BJ (cell line): ENCODE results near the gene TMEM150B. TPM values are rescaled to one million over a fixed set of nuclear protein-coding genes. Genes with fewer than 3 reads are reported as not detected.
A peak's percentile ranks its signal among the peaks of the same experiment; 100 is the strongest.

Experiments
- CTCF ChIA-PET: fragments of 350-600 bp; formaldehyde crosslinking; extraction: SDS; loops from one replicate; lab custom pipeline; 2021; ENCODE audit warnings: antibody characterized with exemption, inconsistent platforms; lab: Yijun Ruan, JAX
- POLR2A ChIA-PET: fragments of 300-600 bp; sonication (Branson Sonifier 250); formaldehyde crosslinking; extraction: SDS; loops from one replicate; lab custom pipeline; 2021; ENCODE audit warnings: antibody characterized with exemption; lab: Charles Lee
- DNase-seq: peaks from one replicate; pipeline ENCODE4 v3.0.0-alpha.2; 2011; ENCODE audit warnings: low read depth
- H3K27me3 ChIP-seq: 2 replicates; pipeline ENCODE4 v1.6.0; 2011; ENCODE audit warnings: low read length; ENCODE audit not compliant: control insufficient read depth, insufficient read depth
- H3K36me3 ChIP-seq: 2 replicates; pipeline ENCODE4 v1.5.1; 2011; ENCODE audit warnings: low read length; ENCODE audit not compliant: control insufficient read depth, insufficient read depth
- H3K4me3 ChIP-seq: 2 replicates; pipeline ENCODE4 v1.5.1; 2011; ENCODE audit warnings: low read depth, mild to moderate bottlenecking, control low read depth, low read length
- CTCF ChIP-seq: IDR thresholded peaks from 2 replicates; pipeline ENCODE4 v1.5.1; 2011; ENCODE audit warnings: low read depth, mild to moderate bottlenecking, control low read depth, inconsistent platforms, low read length, moderate library complexity; ENCODE audit not compliant: insufficient read depth
- polyA plus RNA-seq: library from polyadenylated mRNA; depleted of rRNA; stranded (reverse); fragments of >200 nt; gene quantifications from 2 replicates; pipeline ENCODE4 v1.2.3, GENCODE V29; 2011

TMEM150B gene
- polyA plus RNA-seq, 1 experiment = not detected

GRCh38 chr19:55353803-55354697 lies 28.9 kb upstream of the TMEM150B start:
- CTCF ChIA-PET = interaction anchor here (1.0 kb wide), 1 partner anchor 14 kb away, joined by 3 read pairs; no protein-coding TSS in a partner anchor
- DNase-seq = no peak
- POLR2A ChIA-PET = no interaction called here
- H3K36me3 ChIP-seq = no peaks in the 10 kb centered on the region
- H3K4me3 ChIP-seq = peak overlapping the region; percentile 54
- H3K27me3 ChIP-seq = peaks cover 26% of the 10 kb centered on the region
- no peak for TF ChIP-seq CTCF

GRCh38 chr19:55353356-55353802 lies 28.2 kb upstream of the TMEM150B start:
- H3K4me3 ChIP-seq = peak overlapping the region; percentile 54
- ChIA-PET CTCF (no interaction called here), POLR2A (no interaction called here)
- DNase-seq = no peak
- no peak for TF ChIP-seq CTCF
- no peaks in the 10 kb centered on the region for H3K36me3 ChIP-seq
- H3K27me3 ChIP-seq = peaks cover 26% of the 10 kb centered on the region

GRCh38 chr19:55352549-55353145 lies 27.5 kb upstream of the TMEM150B start:
- H3K4me3 ChIP-seq = no peak overlapping the region
- H3K27me3 ChIP-seq = peaks cover 26% of the 10 kb centered on the region
- H3K36me3 ChIP-seq = 0 out of 2 replicates have a peak, but pooled peaks cover under 1% of the 10 kb centered on the region
- no peak for DNase-seq
- TF ChIP-seq CTCF = no peak
- CTCF ChIA-PET = no interaction called here
- POLR2A ChIA-PET = no interaction called here

GRCh38 chr19:55352040-55352439 lies 26.9 kb upstream of the TMEM150B start:
- CTCF ChIA-PET = no interaction called here
- peaks cover 24% of the 10 kb centered on the region for H3K27me3 ChIP-seq
- no peak overlapping the region for H3K4me3 ChIP-seq
- 0 out of 2 replicates have a peak, but pooled peaks cover 1% of the 10 kb centered on the region for H3K36me3 ChIP-seq
- no peak for TF ChIP-seq CTCF
- DNase-seq = no peak
- POLR2A ChIA-PET = no interaction called here

GRCh38 chr19:55350620-55351315 lies 25.6 kb upstream of the TMEM150B start:
- POLR2A ChIA-PET = no interaction called here
- H3K36me3 ChIP-seq = peaks cover 3% of the 10 kb centered on the region; the same call in 1 of the 2 replicates
- H3K4me3 ChIP-seq = no peak overlapping the region
- DNase-seq = no peak
- CTCF ChIA-PET = interaction anchor here (0.7 to 1.1 kb wide), 3 partner anchors 10 to 111 kb away, joined by 3 read pairs; partner anchors contain the start of gene ISOC2
- no peak for TF ChIP-seq CTCF
- H3K27me3 ChIP-seq = peaks cover 20% of the 10 kb centered on the region
